NCI-H2107 (cell line): Measurements from ENCODE around the gene TMEFF2.

Experiments used
- DNase-seq: peaks from one replicate; lab custom pipeline; 2025; lab: John Stamatoyannopoulos, UW

The TMEFF2 gene, protein sequence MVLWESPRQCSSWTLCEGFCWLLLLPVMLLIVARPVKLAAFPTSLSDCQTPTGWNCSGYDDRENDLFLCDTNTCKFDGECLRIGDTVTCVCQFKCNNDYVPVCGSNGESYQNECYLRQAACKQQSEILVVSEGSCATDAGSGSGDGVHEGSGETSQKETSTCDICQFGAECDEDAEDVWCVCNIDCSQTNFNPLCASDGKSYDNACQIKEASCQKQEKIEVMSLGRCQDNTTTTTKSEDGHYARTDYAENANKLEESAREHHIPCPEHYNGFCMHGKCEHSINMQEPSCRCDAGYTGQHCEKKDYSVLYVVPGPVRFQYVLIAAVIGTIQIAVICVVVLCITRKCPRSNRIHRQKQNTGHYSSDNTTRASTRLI

DNA sequence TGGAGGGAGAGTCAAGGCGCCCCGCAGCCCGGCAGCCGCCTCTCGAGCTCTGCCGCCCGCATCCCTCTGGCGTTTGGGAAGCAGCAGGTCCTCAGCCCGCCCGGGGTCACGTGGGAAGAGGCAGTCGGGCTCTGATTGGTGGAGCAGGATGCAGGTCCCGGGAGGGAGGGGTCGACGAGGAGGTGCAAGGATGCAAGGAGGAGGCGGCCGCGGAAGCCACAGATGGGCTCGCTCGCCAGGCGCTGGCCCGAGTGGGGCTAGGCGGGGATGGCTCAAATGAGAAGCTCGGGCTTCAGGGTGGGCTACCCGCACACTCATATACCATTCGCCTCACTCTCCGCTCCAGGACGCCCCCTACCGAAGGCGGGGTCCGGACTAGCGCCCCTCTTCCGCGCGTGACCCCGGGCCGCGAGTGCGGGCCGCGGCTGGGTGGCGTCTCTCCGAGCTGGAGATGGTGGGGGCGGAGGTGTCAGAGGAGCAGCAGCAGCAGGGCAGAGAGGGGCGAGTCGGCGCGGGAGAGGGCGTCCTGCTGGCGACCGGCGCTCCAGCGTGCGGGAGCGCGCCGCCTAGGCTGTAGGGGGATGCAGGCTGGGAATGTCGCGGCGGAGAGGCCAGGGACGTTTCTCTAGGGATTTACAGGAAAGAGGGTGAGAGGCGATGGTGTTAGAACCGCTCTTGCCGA is at the start of gene TMEFF2:
TSS of gene TMEFF2 (minus strand) at position 68 of the 682 bp plus-strand sequence. CDS start 409 bp downstream, outside the sequence.
- peak; percentile 38 for DNase-seq

DNA sequence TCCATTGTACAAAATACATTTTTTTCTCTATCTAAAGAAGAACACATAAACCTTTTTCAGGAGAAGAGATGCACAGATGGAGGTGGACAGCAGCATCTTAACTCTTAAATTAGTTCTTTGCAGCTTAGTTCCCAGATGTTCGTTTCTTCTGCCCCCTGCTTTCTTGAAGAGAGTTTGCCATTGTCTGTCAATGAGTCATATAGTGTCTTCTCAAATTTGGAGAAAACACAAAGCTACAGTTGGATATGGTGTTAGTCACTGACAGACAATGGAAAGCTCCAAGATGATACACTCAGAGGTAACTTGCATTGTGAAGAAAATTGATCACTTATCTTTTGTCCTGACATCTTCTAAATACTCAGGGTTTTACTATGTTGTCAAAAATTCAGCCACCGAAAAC is 48.8 kb upstream of the TMEFF2 start:
- no peak for DNase-seq

DNA sequence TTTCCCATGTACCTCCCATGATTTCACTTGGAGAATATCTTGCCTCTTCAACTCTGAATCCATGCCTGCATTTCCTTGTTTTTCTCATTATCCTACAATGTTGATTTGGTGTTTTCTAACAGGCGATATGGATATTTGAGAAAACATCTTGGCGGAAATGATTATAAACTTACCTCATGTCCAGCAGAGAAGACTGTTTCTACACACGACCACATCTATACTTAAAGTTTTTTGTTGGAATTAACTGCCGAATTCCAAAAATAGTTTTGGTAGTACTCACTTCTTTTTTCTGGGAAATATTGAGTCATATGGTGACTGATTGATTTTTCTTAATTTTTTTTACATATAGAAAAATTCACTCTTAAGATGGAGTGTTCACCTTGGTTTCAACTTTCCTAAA is 41.4 kb upstream of the TMEFF2 start:
- DNase-seq, result no peak

DNA sequence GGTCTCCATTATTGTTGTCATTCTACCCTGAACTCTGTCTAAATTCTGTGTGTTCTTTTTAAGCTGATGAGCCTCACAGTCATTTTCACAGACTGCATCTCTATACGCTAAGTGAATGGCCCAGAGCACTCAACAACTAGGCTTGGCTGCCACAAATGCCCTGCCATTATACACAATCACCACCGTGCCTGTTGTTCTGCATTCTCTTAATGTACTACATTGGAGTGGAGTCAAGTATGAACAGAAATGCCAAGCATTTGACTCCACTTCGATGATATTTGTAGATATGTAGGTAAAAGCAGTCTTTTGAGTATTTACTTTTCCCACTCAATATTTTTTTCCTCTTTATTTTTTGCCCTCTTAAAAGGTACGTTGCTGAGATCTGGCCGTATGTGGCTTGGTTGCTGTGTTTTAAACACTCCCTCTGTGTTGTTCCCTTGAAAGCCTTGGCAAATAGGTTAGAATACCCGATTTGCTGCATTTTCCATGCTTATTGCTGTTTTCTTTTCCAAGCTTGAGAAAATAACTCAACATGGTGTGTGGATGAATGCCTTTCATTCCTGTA is 36.2 kb upstream of the TMEFF2 start:
- DNase-seq, result no peak

DNA sequence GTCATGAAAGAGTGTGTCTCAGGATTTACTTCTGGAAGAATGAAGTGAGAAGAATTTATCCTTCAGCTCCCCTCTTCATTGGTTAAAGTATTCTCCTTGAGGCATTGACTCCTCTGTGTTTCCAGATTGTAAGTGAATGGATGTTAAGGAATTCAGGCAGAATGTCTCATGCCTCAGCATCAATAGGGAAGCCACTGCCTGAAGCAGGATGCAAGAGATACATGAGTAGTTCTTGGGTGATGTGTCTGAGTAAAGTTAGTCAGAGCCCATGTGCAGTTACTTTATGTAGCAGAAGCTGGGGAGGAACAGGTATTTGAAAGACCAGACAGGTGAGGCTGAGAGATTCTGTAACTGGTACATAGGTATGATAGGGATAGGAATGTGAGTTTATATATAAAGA is 34.0 kb upstream of the TMEFF2 start:
- DNase-seq, result no peak

DNA sequence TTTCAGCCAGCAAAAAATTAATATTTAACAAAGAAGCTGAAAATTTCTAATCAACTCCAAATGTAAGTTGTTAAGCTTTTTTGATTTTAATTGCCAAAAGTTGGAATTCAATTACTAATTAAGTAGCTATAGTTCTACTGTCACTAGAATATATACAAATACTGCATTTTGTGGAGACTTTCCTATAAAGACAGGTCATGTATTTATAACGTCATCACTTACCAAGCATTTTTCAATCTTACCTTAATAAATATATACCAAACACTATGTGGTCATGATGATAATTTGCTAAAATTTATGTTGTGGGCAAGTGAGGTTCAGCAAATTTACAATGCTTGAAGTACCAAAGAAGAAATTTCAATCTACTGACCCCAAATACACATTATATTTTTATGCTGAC is 24.2 kb upstream of the TMEFF2 start:
- DNase-seq, result no peak

DNA sequence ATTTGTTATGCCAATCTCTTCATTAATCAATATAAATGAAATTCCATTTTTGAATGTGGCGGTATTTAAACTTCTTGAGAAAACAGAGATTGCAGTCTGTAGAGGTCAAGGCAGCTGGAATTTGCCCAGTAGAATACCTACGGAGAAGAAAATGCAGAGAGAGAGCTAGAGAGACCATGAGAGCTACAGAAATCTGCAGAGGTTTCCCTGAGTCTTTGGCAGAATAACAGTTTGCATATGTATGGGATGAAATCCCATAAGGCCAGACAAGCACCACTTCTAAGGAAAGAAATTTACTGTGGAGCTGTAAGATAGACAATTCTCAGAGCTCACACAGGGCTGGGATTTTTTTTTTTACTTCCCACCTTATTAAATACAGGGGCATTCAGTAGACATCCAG is 23.6 kb upstream of the TMEFF2 start:
- DNase-seq, result no peak

DNA sequence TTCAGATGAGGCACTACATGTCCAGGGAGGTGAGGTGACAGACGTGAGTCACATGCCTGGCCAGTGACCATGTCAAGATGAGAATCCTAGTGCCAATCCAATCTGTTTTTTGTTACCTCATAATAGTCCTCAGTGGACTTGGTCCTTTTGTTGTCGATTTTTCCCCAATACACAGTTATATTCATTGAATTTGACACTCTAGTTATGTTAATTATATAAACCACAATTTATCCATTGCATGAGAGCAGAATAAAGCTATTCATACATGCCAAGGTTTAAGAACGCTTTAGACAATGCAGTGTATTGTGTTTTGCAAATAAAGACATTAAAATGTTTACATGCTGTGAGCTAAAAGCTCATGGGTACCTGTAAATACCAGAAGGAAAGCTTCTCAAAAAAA is 21.6 kb upstream of the TMEFF2 start:
- no peak for DNase-seq

DNA sequence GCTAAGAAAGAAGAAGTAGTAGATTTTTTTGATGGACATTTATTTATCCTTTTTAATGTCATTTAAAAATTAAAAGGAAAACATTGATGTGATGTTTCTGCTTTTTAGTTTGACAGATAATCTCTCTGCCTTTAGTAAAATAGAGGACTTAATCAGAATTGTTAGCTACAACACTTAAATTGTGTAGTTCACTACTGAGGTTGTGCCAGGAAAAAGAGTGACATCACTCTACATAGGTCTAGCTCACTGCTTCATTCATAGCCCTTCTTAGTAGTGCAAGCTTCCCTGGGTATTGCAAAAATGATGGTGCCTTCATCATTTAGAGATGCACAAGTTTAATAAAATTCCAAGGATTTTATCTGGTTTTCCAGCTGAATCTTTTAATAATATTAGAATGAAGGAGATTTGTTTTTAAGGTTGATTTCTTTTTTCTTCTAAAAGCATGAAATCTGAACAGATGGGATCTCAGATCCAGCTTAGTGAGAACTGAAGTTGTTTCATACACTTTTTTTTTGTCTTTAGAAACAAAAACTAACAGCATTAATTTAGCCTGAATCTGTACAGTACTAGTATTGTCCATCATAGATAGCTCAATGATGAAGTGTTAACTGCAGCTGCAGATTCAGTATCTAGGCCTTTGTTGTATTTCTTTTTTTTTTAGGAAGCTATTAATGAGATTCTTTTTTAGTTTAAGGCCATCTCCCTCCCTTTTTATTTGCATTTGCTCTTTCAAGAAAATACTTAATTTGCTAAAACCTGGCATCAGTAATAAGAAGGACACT is 20.6 kb upstream of the TMEFF2 start:
- no peak for DNase-seq

DNA sequence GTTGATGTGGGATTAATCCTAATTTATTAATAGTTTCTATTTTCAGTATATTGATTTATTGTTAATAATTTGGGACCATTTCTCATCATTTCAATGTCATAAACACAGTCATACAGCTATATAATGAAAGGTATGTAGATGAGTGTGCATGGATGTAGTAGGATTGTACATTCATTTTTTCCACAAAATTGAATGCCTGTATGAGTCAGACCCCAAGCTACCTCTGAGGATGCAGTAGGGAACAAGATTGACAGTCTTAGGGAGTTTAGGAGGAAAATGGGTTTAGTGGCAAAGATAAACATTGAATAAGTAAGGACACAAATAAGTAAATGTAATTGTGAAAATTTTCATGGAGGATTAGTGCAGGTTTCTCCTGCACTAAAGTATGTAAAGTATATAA is 14.1 kb upstream of the TMEFF2 start:
- DNase-seq, result no peak

DNA sequence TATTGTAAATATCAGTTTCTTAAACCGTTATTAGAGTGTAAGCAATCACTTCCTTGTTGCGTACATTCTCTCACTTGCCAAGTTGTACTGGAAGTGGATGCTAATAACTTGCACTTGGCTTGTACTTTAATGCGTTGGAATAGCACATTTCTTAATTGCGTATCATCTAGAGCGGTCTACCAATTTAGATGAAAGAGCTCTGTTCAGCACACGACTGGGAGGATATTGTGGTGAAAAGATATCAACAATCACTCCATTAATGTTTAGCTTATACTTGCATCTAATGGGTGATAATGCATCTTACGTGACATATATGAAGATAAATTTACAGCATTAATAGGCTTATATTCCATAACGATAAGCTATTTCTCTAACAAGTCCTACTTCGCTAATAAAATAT is 11.7 kb upstream of the TMEFF2 start:
- DNase-seq, result no peak

DNA sequence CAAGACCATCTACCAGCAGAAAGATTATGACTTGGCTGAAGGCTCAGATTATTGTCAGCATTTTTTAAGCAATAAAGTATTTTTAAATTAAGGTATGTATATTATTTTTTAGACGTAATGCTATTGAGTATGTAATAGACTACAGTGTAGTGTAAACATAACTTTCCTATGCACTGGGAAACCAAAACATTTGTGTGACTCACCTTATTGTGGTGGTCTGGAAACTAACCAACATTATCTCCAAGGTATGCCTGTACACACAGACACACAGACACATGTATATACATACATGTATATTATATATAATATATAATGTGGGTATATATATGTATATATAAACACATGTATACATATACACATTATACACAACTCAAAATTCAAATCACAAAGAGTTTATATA is 9.1 kb upstream of the TMEFF2 start:
- no peak for DNase-seq

DNA sequence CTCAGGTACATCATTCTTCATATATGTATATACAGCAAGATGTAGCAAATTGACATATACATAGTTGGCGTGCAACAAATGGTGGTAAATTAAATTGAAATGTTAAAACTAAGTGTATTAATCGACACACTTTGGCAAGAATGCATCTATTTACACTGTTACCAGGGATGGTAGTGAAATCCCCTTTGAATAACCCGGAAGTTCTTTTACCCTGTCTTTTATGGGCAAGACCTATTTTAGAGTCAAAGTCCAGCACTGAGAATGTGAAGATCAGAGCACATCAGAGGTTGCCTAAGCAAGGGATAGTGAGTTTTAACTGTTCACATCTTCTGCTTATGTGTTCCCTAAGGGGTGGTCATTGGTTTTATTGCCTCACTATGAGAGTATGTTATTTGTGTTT is 7.6 kb upstream of the TMEFF2 start:
- DNase-seq, result no peak

DNA sequence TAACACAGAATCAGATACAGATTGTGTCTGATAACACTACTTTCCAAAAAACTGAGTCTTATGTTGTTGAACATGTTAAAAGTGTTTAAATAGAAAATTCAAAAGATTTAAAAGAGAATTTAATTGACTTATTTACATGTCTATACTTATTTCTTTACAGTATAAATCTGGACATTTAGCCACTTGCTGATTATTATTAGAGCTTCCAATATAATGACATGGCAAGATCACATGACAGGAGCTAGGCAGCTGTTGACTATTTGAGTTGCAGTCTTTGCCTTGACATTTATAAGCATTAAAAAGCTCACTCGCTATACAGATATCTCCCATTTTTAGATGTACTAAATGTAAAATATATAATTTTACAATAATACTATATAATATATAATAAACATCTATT is 6.4 kb upstream of the TMEFF2 start:
- DNase-seq, result no peak

DNA sequence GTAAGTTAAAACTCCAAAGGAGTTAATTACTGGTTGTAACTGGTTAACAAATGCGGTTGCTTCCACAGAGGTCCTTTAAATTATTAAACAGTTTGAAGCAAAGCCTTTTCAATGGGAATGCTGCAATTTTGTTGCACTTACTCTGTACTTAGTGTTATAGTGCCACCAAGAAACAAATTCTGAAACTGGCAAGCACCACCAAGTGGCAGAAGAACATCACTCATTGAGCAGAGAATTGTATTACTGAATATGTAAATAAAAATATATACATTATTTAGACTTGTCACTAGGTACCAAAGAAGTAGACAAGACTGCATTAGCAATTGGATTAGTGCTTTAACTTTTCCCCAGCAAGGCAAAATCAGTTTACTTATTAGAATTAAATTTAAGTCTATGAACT is 2.6 kb upstream of the TMEFF2 start:
- DNase-seq, result no peak

DNA sequence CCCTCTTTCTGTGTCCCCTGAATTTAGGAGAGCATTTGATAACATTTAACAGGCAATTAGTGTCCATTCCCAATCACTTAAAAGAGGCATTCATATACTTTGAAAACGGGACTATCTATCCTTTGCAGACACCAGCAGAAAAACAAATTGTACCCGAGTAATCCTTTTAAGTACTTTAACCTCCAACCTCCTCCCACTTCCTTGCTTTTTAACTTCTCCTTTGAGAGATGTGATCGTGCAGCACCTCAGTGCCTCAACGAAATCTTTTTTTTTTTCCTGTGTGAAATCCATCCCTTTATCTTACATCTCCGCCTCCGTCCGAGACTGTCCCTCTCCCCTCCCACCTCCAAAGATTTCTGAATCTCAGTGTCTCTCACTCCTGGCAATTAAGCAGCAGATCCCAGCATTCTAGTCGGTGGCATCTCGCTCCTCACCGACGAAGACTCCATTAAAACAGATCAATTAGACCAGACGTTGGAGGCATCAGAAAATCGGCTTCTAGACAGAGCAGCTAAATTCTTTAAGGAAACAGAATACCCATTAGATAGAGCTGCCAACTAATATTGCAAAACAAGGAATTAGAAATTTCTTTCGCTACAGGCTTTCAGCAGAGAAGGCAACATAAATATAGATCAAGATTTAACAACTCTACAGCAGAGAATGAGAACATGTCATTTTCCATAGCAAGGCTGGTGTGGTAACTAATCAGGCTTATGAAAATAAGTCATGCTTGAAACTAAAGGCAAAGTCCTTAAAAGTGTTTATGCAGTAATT is 1.9 kb upstream of the TMEFF2 start:
- no peak for DNase-seq

DNA sequence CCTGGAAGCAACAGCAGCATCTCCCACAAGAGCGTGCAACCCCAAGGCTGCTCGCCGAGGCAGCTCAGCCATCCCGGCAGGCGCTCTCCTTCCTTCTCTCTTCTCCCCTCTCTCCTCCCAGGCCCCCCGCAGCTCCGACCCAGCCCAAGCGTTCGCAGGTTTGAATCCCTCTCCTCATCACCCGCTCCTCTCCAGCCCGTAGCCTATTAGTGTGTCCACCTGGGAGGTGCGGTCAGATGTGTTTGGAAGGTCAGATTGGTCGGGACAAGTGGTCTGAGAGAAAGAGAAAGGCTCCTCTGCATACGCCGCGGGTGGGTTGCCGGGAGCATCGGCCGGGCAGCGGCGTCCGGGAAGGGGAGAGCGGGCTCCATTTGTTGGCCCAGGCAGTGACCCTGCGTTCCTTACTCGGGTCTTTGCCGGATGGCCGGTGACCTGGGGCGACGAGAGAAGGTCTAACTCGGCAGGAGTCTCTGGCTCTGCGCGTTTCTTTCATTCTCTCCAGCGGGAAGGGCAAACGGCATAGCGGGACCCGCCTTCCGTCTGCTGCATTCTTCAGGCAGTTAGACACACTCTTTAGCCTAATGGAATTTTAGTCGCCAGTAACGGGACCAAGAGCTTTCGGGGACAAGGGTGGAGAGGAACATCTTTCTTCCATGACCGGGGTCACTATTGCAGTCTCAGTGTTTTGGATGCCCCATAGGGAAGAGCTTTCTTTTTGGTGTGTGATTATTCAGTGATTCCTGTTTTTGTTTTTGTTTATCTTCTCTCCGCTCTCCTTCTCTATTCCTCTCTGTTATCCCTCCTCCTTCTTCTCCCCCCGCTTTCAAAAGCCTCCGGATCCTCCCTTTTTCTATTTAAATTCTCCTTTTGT is 1.1 kb upstream of the TMEFF2 start:
- DNase-seq, result no peak

DNA sequence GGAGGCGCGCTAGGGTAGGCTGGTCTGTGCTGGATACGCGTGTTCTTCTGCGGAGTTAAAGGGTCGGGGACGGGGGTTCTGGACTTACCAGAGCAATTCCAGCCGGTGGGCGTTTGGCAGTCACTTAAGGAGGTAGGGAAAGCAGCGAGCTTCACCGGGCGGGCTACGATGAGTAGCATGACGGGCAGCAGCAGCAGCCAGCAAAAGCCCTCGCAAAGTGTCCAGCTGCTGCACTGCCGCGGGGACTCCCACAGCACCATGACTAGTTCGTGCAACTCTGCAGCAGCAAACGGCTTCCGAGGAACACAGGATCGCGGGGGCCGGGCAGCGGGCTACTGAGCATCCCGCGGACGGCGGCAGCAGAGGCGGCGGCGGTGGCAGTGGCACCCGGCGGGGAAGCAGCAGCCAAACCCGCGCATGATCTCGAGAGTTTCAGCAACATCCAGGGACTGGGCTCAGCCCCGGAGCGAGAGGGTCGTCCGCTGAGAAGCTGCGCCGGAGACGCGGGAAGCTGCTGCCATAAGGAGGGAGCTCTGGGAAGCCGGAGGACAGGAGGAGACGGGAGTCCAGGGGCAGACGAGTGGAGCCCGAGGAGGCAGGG is 368 bp downstream of the TMEFF2 start:
- no peak for DNase-seq

DNA sequence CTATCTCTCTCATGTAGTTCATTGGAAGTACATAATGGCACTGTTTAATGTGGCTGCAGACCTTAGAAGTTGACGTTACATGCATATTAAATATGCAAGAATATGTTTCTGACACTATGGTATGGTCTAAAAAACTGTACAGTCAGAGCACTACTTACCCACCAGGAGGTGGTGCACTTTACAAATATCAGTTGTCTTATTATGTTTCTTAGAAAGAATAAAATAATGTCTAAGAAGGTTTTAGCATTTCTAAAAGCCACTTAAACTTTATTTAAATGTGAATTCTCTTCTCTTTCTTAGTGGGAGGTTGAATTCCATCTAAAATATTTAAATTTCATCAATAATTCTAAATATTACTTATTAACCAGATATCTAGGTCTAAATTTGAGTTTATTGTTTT is 4.3 kb downstream of the TMEFF2 start:
- no peak for DNase-seq

DNA sequence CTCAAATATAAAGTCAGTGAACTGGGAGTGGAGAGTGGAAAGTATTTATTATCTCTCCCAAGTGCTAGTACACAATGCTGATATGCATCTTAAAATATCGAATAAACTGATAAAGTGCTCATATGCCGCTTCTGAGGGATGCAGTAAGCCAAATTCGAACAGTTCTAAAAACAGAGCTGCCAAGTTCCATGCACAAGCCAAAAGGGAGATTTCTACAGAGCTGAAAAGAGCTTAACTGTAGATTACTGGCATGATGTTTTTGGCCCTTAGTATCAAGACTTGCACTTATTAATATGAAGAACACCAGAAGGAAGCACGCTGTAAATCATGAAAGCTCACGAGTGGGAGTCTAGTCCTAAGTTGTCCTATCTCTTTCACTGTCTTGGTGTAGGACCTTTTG is 7.9 kb downstream of the TMEFF2 start:
- no peak for DNase-seq
